ENCODE data around the gene CYP27C1. TPM values are rescaled to one million over a fixed set of nuclear protein-coding genes. Genes with fewer than 3 reads are reported as not detected.

The CYP27C1 gene
- polyA plus RNA-seq, 1 donor from 2014 or later = 0.84 TPM

GRCh38 chr2:127154396-127154795 lies 65.7 kb downstream of the CYP27C1 start:
- Histone ChIP-seq H3K4me3 (ENCODE audit: low read length) (no peak overlapping the region), H3K27me3 (ENCODE audit: insufficient read depth, low read depth, low read length) (no peaks in the 10 kb centered on the region), H3K79me2 (replicated peaks; ENCODE audit: insufficient read depth, low read length) (no peaks in the 10 kb centered on the region), H3K27ac (ENCODE audit: low read length) (no peak overlapping the region), H3F3A (ENCODE audit: insufficient read depth, low read length, poor library complexity, severe bottlenecking) (no peaks in the 10 kb centered on the region), H3K9me2 (ENCODE audit: insufficient read depth, low read length) (no peaks in the 10 kb centered on the region), H3K9ac (ENCODE audit: low read length) (no peak overlapping the region), H4K20me1 (ENCODE audit: insufficient read depth) (no peaks in the 10 kb centered on the region), H3K4me2 (ENCODE audit: low read length) (no peak overlapping the region), H2AFZ (ENCODE audit: low read depth, low read length) (no peak overlapping the region), H3K9me3 (ENCODE audit: low read length) (no peaks in the 10 kb centered on the region), H3K36me3 (ENCODE audit: insufficient read depth, low read length) (no peaks in the 10 kb centered on the region)
- TF ChIP-seq REST (IDR thresholded peaks at IDR 0.05; ENCODE audit: borderline replicate concordance) (no peak), RAD21 (conservative IDR thresholded peaks at IDR 0.05) (no peak), EP300 (conservative IDR thresholded peaks at IDR 0.05; ENCODE audit: poor library complexity, severe bottlenecking) (no peak), EZH2 (IDR thresholded peaks at IDR 0.05; ENCODE audit: borderline replicate concordance, insufficient read depth, low read length, poor library complexity, severe bottlenecking) (no peak), POLR2AphosphoS5 (IDR thresholded peaks at IDR 0.05) (no peak), MXI1 (conservative IDR thresholded peaks at IDR 0.05; ENCODE audit: poor library complexity, severe bottlenecking) (no peak), TAF1 (IDR thresholded peaks at IDR 0.05; ENCODE audit: low read depth) (no peak), SMC3 (conservative IDR thresholded peaks at IDR 0.05; ENCODE audit: poor library complexity) (no peak)
- TF ChIP-seq, protein P1, sequence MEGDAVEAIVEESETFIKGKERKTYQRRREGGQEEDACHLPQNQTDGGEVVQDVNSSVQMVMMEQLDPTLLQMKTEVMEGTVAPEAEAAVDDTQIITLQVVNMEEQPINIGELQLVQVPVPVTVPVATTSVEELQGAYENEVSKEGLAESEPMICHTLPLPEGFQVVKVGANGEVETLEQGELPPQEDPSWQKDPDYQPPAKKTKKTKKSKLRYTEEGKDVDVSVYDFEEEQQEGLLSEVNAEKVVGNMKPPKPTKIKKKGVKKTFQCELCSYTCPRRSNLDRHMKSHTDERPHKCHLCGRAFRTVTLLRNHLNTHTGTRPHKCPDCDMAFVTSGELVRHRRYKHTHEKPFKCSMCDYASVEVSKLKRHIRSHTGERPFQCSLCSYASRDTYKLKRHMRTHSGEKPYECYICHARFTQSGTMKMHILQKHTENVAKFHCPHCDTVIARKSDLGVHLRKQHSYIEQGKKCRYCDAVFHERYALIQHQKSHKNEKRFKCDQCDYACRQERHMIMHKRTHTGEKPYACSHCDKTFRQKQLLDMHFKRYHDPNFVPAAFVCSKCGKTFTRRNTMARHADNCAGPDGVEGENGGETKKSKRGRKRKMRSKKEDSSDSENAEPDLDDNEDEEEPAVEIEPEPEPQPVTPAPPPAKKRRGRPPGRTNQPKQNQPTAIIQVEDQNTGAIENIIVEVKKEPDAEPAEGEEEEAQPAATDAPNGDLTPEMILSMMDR (IDR thresholded peaks at IDR 0.05; ENCODE audit: poor library complexity, severe bottlenecking) = no peak

DNA sequence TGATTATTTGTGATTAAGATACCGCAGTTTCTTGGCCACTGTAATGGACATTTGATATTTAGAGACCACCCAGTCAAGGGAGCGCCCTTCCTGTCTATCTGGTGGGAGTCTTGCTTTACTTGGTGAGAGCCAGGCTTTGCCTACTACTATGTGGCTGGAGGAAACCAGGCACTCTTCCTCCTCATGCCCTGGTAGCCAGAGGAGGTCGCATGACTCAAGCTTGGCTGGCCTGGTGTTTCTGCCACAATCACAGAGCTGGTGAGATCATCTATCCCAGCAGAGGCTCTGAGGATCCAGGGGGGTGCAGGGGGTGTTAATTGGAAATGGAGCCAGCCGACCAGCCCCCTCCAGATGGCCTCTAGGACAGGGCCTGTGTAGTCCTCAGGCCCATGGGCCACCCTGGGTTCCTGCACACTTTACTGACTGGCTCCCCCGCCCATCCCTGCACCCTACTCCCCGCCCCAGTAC lies 66.4 kb downstream of the CYP27C1 start:
- TF ChIP-seq SMC3 (conservative IDR thresholded peaks at IDR 0.05; ENCODE audit: poor library complexity) (no peak), POLR2AphosphoS5 (IDR thresholded peaks at IDR 0.05) (no peak), RAD21 (conservative IDR thresholded peaks at IDR 0.05) (no peak)
- TF ChIP-seq, protein P1 (IDR thresholded peaks at IDR 0.05; ENCODE audit: poor library complexity, severe bottlenecking) = no peak
- H3K9me2 ChIP-seq (ENCODE audit: insufficient read depth, low read length) = no peaks in the 10 kb centered on the region
- H3K27me3 ChIP-seq (ENCODE audit: insufficient read depth, low read depth, low read length) = no peaks in the 10 kb centered on the region
- H3K4me2 ChIP-seq (ENCODE audit: low read length) = no peak overlapping the region
- no peak overlapping the region for H3K4me3 ChIP-seq (ENCODE audit: low read length)
- no peak overlapping the region for H2AFZ ChIP-seq (ENCODE audit: low read depth, low read length)
- H3F3A ChIP-seq (ENCODE audit: insufficient read depth, low read length, poor library complexity, severe bottlenecking) = no peaks in the 10 kb centered on the region
- no peak overlapping the region for H3K27ac ChIP-seq (ENCODE audit: low read length)
- no peaks in the 10 kb centered on the region for H4K20me1 ChIP-seq (ENCODE audit: insufficient read depth)
- H3K9me3 ChIP-seq (ENCODE audit: low read length) = no peaks in the 10 kb centered on the region
- H3K9ac ChIP-seq (ENCODE audit: low read length) = no peak overlapping the region
- H3K36me3 ChIP-seq (ENCODE audit: insufficient read depth, low read length) = no peaks in the 10 kb centered on the region
- H3K79me2 ChIP-seq (replicated peaks; ENCODE audit: insufficient read depth, low read length) = no peaks in the 10 kb centered on the region

Measured in neural cell (in vitro differentiated cells).